ENCODE measurements around the gene LRP2.

Gene LRP2

DNA sequence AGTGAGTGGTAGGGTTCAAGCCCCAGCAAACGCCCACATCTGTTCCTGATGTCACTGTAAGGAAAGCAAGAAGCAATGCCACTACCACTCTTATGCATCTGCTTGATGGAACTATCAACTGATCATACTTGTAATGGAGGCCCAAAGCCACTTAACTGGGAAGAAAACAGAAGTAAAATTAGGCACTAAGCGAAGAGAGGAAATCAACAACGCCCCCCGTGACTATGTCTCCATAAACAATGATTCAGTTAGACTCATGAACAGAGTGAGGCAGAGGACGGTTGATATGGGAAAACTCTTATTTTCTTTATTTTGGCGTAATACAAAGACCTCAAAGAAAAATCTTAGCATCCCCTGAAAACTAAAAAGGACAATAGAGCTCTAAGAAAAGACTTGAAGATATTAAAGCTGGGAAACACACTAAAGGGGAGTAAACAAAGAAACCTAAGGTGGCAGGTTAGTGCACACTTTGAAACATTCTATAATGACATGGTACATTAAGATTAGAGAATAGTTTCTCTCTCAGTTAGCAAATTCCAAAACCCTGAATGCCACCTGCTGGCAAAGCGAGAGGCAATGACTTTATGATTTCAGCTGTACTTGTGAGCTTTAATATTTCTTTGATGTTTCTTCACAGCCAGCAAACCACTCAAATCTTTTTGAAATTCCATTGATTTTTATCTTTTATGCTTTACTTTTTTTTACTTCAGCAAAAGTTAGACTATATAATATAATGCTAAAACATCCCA lies 86.5 kb downstream of the LRP2 start:
- ChIA-PET CTCF (interaction anchor here (0.6 to 1.5 kb wide), 8 partner anchors 10 to 527 kb away, joined by 3 to 7 read pairs (median 4); no protein-coding TSS in a partner anchor), POLR2A (no interaction called here)
- Histone ChIP-seq H3K36me3 (ENCODE audit: control insufficient read depth in 2 of 2, insufficient read depth in 1 of 2, low read length in 2 of 2) (peaks cover 0 to 2% of the 10 kb centered on the region in 2 experiments; a peak in 2 of 3 replicates), H3K4me1 (ENCODE audit: control insufficient read depth, insufficient read depth, low read length) (no peaks in the 10 kb centered on the region), H3K4me3 (ENCODE audit: low read depth, low read length) (no peak overlapping the region), H3K9me3 (ENCODE audit: control insufficient read depth, insufficient read depth, low read depth, low read length) (no peaks in the 10 kb centered on the region), H3K27ac (ENCODE audit: extremely low read depth, low read depth, low read length) (no peak overlapping the region)
- TF ChIP-seq ZNF654 (tag by site-specific recombination; IDR thresholded peaks at IDR 0.05; ENCODE audit: low read depth) (peak; percentile 29; the same call in 1 of the 2 replicates), PATZ1 (tag by site-specific recombination; IDR thresholded peaks at IDR 0.05) (no peak), ZNF629 (tag by site-specific recombination; IDR thresholded peaks at IDR 0.05) (no peak), OVOL3 (tag by site-specific recombination; IDR thresholded peaks at IDR 0.05) (no peak)
- TF ChIP-seq, protein P1, sequence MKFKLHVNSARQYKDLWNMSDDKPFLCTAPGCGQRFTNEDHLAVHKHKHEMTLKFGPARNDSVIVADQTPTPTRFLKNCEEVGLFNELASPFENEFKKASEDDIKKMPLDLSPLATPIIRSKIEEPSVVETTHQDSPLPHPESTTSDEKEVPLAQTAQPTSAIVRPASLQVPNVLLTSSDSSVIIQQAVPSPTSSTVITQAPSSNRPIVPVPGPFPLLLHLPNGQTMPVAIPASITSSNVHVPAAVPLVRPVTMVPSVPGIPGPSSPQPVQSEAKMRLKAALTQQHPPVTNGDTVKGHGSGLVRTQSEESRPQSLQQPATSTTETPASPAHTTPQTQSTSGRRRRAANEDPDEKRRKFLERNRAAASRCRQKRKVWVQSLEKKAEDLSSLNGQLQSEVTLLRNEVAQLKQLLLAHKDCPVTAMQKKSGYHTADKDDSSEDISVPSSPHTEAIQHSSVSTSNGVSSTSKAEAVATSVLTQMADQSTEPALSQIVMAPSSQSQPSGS (tag by site-specific recombination; IDR thresholded peaks at IDR 0.05; ENCODE audit: low read depth): no peak
- TF ChIP-seq, protein P2, sequence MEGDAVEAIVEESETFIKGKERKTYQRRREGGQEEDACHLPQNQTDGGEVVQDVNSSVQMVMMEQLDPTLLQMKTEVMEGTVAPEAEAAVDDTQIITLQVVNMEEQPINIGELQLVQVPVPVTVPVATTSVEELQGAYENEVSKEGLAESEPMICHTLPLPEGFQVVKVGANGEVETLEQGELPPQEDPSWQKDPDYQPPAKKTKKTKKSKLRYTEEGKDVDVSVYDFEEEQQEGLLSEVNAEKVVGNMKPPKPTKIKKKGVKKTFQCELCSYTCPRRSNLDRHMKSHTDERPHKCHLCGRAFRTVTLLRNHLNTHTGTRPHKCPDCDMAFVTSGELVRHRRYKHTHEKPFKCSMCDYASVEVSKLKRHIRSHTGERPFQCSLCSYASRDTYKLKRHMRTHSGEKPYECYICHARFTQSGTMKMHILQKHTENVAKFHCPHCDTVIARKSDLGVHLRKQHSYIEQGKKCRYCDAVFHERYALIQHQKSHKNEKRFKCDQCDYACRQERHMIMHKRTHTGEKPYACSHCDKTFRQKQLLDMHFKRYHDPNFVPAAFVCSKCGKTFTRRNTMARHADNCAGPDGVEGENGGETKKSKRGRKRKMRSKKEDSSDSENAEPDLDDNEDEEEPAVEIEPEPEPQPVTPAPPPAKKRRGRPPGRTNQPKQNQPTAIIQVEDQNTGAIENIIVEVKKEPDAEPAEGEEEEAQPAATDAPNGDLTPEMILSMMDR (tag by site-specific recombination; IDR thresholded peaks at IDR 0.05): 0 out of 2 replicates have a peak, but pooled peaks have one; percentile 16

DNA sequence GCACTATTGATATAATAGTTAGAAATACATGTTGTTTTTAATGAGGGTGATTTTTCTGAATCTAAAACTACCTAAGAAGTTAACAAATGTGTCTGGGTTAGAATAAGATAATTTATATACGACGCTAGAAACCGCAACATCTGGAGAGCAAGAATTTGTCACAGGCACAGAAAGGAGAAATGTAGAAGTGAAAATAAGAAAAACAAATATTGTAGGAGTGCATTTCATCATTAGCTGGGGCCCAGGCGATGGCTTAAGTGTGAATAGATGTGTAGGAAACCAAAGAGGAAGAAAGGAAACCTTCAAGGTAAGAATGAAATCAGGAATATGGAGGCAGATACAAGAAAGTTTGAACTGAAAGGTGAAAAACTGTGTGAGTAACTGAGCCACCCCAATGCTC lies 90.3 kb downstream of the LRP2 start:
- Histone ChIP-seq H3K36me3 (ENCODE audit: control insufficient read depth in 2 of 2, insufficient read depth in 1 of 2, low read length in 2 of 2) (peaks cover 0 to 2% of the 10 kb centered on the region in 2 experiments; a peak in 2 of 3 replicates), H3K4me1 (ENCODE audit: control insufficient read depth, insufficient read depth, low read length) (no peaks in the 10 kb centered on the region), H3K4me3 (ENCODE audit: low read depth, low read length) (no peak overlapping the region), H3K27ac (ENCODE audit: extremely low read depth, low read depth, low read length) (no peak overlapping the region), H3K9me3 (ENCODE audit: control insufficient read depth, insufficient read depth, low read depth, low read length) (no peaks in the 10 kb centered on the region)
- CTCF ChIA-PET: interaction anchor here (0.6 kb wide), 1 partner anchor 27 kb away, joined by 5 read pairs; no protein-coding TSS in a partner anchor
- POLR2A ChIA-PET: no interaction called here
- TF ChIP-seq ZNF660 (tag by site-specific recombination; IDR thresholded peaks at IDR 0.05): no peak
- no peak for TF ChIP-seq SETDB1 (IDR thresholded peaks at IDR 0.05; ENCODE audit: insufficient read length, low read length)
- TF ChIP-seq ZNF791 (tag by site-specific recombination; IDR thresholded peaks at IDR 0.05): no peak
- no peak for TF ChIP-seq ZNF571 (tag by site-specific recombination; IDR thresholded peaks at IDR 0.05)
- no peak for TF ChIP-seq KLF7 (tag by site-specific recombination; IDR thresholded peaks at IDR 0.05; ENCODE audit: borderline replicate concordance)
- TF ChIP-seq, protein P3, sequence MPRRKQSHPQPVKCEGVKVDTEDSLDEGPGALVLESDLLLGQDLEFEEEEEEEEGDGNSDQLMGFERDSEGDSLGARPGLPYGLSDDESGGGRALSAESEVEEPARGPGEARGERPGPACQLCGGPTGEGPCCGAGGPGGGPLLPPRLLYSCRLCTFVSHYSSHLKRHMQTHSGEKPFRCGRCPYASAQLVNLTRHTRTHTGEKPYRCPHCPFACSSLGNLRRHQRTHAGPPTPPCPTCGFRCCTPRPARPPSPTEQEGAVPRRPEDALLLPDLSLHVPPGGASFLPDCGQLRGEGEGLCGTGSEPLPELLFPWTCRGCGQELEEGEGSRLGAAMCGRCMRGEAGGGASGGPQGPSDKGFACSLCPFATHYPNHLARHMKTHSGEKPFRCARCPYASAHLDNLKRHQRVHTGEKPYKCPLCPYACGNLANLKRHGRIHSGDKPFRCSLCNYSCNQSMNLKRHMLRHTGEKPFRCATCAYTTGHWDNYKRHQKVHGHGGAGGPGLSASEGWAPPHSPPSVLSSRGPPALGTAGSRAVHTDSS (tag by site-specific recombination; IDR thresholded peaks at IDR 0.05): no peak
- no peak for TF ChIP-seq FEZF1 (tag by site-specific recombination; IDR thresholded peaks at IDR 0.05)
- no peak for TF ChIP-seq KLF10 (tag by site-specific recombination; IDR thresholded peaks at IDR 0.05)
- no peak for TF ChIP-seq ZBTB11 (tag by site-specific recombination; conservative IDR thresholded peaks at IDR 0.05; ENCODE audit: low read depth)
- TF ChIP-seq ZSCAN5A (tag by site-specific recombination; IDR thresholded peaks at IDR 0.05): no peak
- TF ChIP-seq ZNF48 (tag by site-specific recombination; IDR thresholded peaks at IDR 0.05): no peak
- TF ChIP-seq ZNF16 (tag by site-specific recombination; IDR thresholded peaks at IDR 0.05; ENCODE audit: low read depth): no peak
- TF ChIP-seq PATZ1 (tag by site-specific recombination; IDR thresholded peaks at IDR 0.05): no peak
- TF ChIP-seq ZNF510 (tag by site-specific recombination; IDR thresholded peaks at IDR 0.05; ENCODE audit: insufficient replicate concordance): no peak

All from HEK293 (cell line).